Measurements from ENCODE around the gene C20orf204.

C20orf204 gene

DNA sequence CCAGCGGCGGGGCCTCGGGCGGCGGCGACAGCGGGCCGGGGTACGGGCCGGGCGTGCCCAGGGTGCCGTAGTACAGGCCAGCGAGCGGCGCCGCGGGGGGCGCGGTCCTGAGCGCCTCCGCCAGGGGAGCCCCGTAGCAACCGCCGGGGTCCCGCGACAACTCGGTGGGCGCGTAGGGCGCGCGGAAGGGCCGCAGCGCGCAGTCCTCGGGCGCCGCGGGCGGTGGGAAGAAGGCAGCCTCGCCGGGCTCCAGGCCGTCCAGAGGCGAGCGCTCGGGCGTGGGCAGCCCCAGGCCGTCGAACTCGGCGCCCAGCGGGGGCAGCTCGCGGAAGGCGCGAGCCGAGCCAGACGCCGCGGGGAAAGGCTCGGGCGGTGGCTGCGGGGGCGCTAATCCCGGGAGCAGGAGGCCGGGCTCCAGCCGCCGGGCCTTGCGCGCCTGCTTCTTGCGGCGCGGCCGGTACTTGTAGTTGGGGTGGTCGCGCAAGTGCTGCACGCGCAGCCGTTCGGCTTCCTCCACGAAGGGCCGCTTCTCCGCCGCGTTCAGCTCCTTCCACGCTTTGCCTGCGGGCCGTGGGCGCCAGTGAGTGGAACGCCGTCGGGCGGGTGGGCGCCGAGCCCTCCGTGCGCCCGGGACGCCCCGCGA, 12.5 kb downstream of the C20orf204 start:
- H3K4me2 ChIP-seq, result no peak overlapping the region
- no peak overlapping the region for H3K27ac ChIP-seq
- TF ChIP-seq, protein P1, sequence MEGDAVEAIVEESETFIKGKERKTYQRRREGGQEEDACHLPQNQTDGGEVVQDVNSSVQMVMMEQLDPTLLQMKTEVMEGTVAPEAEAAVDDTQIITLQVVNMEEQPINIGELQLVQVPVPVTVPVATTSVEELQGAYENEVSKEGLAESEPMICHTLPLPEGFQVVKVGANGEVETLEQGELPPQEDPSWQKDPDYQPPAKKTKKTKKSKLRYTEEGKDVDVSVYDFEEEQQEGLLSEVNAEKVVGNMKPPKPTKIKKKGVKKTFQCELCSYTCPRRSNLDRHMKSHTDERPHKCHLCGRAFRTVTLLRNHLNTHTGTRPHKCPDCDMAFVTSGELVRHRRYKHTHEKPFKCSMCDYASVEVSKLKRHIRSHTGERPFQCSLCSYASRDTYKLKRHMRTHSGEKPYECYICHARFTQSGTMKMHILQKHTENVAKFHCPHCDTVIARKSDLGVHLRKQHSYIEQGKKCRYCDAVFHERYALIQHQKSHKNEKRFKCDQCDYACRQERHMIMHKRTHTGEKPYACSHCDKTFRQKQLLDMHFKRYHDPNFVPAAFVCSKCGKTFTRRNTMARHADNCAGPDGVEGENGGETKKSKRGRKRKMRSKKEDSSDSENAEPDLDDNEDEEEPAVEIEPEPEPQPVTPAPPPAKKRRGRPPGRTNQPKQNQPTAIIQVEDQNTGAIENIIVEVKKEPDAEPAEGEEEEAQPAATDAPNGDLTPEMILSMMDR (conservative IDR thresholded peaks at IDR 0.05; ENCODE audit: low read depth, low read length), result no peak
- H2AFZ ChIP-seq (ENCODE audit: low read depth), result no peak overlapping the region
- no peak overlapping the region for H3K4me3 ChIP-seq (IDR thresholded peaks at IDR 0.05; ENCODE audit: insufficient read depth, low read depth, low read length)
- H3K9ac ChIP-seq, result no peak overlapping the region
- no peaks in the 10 kb centered on the region for H3K4me1 ChIP-seq (ENCODE audit: low read depth, poor library complexity, severe bottlenecking)
- H3K79me2 ChIP-seq (ENCODE audit: insufficient read depth, low read depth), result no peaks in the 10 kb centered on the region
- no peaks in the 10 kb centered on the region for H3K36me3 ChIP-seq (ENCODE audit: insufficient read depth)
- no peaks in the 10 kb centered on the region for H4K20me1 ChIP-seq (ENCODE audit: insufficient read depth)
- peaks cover 80% of the 10 kb centered on the region for H3K27me3 ChIP-seq (ENCODE audit: insufficient read depth, low read depth)

DNA sequence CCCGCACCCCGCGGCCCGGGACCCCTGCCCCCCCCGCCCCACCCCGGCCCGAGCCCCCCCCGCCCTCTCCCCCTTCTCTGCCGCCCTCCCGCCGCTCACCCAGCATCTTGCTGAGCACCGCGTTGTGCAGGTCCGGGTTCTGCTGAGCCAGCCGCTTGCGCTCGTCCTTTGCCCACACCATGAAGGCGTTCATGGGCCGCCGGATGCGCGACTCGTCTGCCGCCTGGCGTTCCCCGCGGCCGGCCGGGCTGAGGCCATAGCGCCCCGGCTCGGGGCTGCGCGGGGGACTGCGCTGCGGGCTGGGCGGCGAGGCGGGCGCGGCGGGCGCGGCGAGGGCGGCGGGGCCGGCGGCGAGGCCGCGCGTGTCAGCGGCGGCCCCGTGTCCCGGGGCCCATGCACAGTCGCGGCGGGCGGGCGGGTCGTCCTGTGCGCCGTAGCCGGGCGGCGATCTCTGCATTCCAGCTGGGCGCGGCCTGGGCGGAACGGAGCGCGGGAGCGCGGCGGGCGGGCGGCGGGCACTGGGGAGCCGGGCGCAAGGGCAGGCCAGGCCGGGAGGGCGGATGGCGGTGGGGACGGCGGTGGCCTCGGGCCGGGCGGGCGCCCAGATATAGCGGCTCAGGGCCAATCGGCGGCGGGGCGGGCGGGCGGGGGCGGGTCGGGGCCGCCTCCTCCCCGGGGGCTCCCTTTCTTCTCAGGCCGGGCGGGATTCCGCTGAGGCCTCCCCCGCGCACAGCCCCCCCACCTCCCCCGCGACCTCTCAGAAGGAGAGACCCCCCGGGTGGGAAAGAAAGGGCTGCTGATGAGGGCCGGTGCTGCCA, 13.3 kb downstream of the C20orf204 start, which contains the start of gene SOX18:
Gene SOX18, minus strand, starts transcription at position 580 of the 818 bp plus-strand sequence. Its CDS starts 123 bp downstream, at position 457.
- Histone ChIP-seq H2AFZ (ENCODE audit: low read depth) (no peak within 1 kb of the TSS), H3K27ac (no peak within 1 kb of the TSS), H3K4me1 (ENCODE audit: low read depth, poor library complexity, severe bottlenecking) (no peaks in the 10 kb centered on the region), H3K27me3 (ENCODE audit: insufficient read depth, low read depth) (peaks cover 77% of the 10 kb centered on the region), H4K20me1 (ENCODE audit: insufficient read depth) (no peaks in the 10 kb centered on the region), H3K36me3 (ENCODE audit: insufficient read depth) (no peaks in the 10 kb centered on the region), H3K9ac (no peak within 1 kb of the TSS), H3K4me2 (no peak within 1 kb of the TSS), H3K79me2 (ENCODE audit: insufficient read depth, low read depth) (no peaks in the 10 kb centered on the region), H3K4me3 (IDR thresholded peaks at IDR 0.05; ENCODE audit: insufficient read depth, low read depth, low read length) (no peak within 1 kb of the TSS)
- TF ChIP-seq, protein P1 (conservative IDR thresholded peaks at IDR 0.05; ENCODE audit: low read depth, low read length), result no peak

DNA sequence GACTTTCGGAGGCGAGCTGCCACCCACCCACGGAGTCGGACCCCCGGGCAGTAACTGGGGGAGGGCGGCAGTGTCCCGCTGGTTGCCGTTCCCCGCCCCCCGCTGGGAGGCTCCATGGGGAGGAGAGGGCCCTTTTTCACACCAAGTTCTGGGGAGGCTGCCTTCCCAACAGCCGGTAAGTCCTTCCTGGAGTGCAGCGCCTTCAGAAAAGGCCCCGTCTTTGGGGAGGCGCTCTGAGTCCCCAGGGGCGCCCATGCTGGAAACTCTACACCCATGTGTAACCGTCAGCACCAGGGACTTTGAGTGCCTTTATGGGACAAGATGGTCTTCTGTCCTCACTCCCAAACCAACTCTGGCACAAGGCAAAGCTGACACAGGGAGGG, 13.9 kb downstream of the C20orf204 start:
- Histone ChIP-seq H3K27ac (no peak overlapping the region), H3K79me2 (ENCODE audit: insufficient read depth, low read depth) (no peaks in the 10 kb centered on the region), H3K36me3 (ENCODE audit: insufficient read depth) (no peaks in the 10 kb centered on the region), H3K9ac (no peak overlapping the region), H3K4me3 (IDR thresholded peaks at IDR 0.05; ENCODE audit: insufficient read depth, low read depth, low read length) (no peak overlapping the region), H3K4me2 (no peak overlapping the region), H3K27me3 (ENCODE audit: insufficient read depth, low read depth) (peaks cover 74% of the 10 kb centered on the region), H4K20me1 (ENCODE audit: insufficient read depth) (no peaks in the 10 kb centered on the region), H2AFZ (ENCODE audit: low read depth) (no peak overlapping the region), H3K4me1 (ENCODE audit: low read depth, poor library complexity, severe bottlenecking) (peaks cover under 1% of the 10 kb centered on the region)
- TF ChIP-seq, protein P1 (conservative IDR thresholded peaks at IDR 0.05; ENCODE audit: low read depth, low read length), result no peak

DNA sequence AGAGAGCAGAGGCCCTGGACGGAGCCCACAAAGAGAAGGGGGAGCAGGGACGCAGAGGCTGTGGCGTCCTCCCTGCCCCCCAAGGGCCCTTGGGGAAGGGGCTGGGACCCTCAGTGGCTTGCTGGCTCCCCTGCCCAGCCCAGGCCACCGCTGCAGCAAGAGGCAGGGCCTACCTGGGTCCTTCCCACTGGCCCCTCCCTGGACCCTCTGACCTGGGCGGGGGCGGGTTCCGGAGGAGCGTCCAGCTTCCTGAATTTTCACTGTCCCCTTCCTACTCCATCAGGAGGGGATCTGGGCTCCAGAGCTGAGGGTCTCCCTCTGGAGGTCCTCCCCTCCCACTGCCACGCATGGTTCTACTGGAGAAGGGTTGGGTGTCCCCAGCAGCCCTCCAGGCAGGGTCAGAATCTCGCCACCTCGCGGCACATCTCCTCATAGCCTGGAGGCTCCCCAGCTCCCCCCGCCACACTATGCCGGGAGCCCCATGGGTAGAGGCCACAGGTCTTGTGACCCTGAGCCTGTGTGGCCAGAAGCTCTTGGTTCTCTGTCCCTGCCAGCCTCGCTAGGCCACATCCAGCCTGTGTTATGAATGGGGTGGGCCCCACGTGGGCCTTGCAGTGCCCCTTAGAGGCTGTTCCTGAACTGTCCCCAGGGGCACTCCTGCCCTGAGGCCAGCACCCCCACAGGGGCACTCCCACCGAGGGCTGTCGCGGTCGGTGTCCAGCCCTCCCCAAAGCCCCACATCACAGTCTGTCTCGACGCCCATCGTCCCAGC, 14.5 kb downstream of the C20orf204 start:
- Histone ChIP-seq H3K4me1 (ENCODE audit: low read depth, poor library complexity, severe bottlenecking) (peaks cover 7% of the 10 kb centered on the region), H3K4me3 (IDR thresholded peaks at IDR 0.05; ENCODE audit: insufficient read depth, low read depth, low read length) (no peak overlapping the region), H3K36me3 (ENCODE audit: insufficient read depth) (no peaks in the 10 kb centered on the region), H4K20me1 (ENCODE audit: insufficient read depth) (no peaks in the 10 kb centered on the region), H3K9ac (no peak overlapping the region), H3K79me2 (ENCODE audit: insufficient read depth, low read depth) (no peaks in the 10 kb centered on the region), H3K27ac (no peak overlapping the region), H3K27me3 (ENCODE audit: insufficient read depth, low read depth) (peaks cover 68% of the 10 kb centered on the region), H3K4me2 (no peak overlapping the region), H2AFZ (ENCODE audit: low read depth) (no peak overlapping the region)
- TF ChIP-seq, protein P1 (conservative IDR thresholded peaks at IDR 0.05; ENCODE audit: low read depth, low read length), result no peak
